ENCODE data around the gene ZBTB46.

ZBTB46 gene

DNA sequence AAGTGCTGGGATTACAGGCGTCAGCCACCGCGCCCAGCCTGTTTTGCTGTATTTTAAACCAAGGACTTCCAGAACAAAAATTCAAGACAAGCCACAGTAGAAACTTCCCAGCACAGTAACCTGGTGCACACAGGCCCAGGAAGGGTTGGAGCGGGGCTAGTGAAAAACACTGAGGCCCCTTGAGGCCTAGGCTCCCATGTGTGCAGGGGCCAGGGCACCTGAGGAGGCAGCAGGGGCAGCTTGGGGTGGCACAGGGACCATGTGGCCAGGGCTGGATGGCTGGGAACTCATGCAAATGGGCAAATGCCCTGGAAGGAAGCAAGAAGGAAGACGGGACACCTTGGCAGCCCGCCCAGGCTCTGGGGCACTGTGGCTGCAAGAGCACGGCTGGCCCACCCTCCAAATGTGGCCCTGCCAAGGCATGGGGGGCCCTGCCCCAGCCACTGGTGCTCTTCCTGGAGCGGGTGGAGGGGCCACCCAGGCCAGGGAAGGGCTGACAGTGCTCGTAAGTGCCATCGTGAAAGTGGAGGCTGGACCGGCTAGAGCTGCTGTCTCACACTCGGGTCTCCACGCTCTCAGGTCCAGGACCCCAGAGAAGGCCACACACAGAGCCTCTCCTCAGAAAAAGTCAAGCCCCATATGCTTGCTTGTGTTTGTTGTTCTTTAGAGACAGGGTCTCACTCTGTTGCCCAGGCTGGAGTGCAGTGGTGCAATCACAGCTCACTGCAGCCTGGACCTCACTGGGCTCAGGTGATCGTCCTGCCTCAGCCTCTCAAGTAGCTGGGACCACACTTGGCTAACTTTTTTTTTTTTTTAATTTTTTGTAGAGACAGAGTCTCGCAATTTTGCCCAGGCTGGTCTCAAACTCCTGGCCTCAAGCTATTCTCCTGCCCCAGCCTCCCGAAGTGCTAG, 81.2 kb downstream of the ZBTB46 start:
- H3K4me1 ChIP-seq (ENCODE audit: control insufficient read depth, insufficient read depth, low read length) = no peaks in the 10 kb centered on the region
- TF ChIP-seq, protein P1, sequence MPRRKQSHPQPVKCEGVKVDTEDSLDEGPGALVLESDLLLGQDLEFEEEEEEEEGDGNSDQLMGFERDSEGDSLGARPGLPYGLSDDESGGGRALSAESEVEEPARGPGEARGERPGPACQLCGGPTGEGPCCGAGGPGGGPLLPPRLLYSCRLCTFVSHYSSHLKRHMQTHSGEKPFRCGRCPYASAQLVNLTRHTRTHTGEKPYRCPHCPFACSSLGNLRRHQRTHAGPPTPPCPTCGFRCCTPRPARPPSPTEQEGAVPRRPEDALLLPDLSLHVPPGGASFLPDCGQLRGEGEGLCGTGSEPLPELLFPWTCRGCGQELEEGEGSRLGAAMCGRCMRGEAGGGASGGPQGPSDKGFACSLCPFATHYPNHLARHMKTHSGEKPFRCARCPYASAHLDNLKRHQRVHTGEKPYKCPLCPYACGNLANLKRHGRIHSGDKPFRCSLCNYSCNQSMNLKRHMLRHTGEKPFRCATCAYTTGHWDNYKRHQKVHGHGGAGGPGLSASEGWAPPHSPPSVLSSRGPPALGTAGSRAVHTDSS (tag by site-specific recombination; IDR thresholded peaks at IDR 0.05) = no peak
- TF ChIP-seq ZNF548 (tag by site-specific recombination; IDR thresholded peaks at IDR 0.05) = no peak
- peak; percentile 77 for TF ChIP-seq ZNF121 (tag by site-specific recombination; IDR thresholded peaks at IDR 0.05)
- 0 out of 2 replicates have a peak, but pooled peaks have one; percentile 33 for TF ChIP-seq GLIS2 (tag by site-specific recombination; IDR thresholded peaks at IDR 0.05)
- no peak for TF ChIP-seq KLF10 (tag by site-specific recombination; IDR thresholded peaks at IDR 0.05)

DNA sequence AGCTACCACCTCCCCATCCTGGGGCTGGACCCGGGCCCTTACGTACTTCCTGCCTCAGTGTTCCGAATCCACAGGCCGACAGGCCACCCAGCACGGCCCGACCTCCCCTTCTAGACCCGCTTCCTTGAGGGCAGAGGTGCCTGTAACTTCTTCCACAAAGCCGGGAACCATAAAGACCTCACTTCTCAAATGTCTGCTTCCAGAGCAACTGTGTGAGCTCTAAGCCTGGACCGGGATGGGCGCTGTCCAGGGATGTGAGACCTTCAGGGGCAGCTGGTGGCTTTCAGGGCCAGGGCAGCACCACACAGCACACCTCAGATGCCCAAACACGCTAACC, 82.2 kb downstream of the ZBTB46 start:
- Histone ChIP-seq H3K27ac (ENCODE audit: extremely low read depth, low read depth, low read length) (no peak overlapping the region), H3K9me3 (ENCODE audit: control insufficient read depth, insufficient read depth, low read depth, low read length) (no peaks in the 10 kb centered on the region), H3K4me1 (ENCODE audit: control insufficient read depth, insufficient read depth, low read length) (no peaks in the 10 kb centered on the region), H3K4me3 (ENCODE audit: low read depth, low read length) (no peak overlapping the region), H3K36me3 (ENCODE audit: control insufficient read depth in 2 of 2, insufficient read depth in 1 of 2, low read length in 2 of 2) (peaks cover 0 to 2% of the 10 kb centered on the region in 2 experiments; a peak in 1 of 3 replicates)
- ChIA-PET CTCF (no interaction called here), POLR2A (interaction anchor here (0.8 kb wide), 1 partner anchor 41 kb away, joined by 3 read pairs; the partner anchor contains the start of genes ARFRP1 and ZGPAT)
- TF ChIP-seq, protein P2, sequence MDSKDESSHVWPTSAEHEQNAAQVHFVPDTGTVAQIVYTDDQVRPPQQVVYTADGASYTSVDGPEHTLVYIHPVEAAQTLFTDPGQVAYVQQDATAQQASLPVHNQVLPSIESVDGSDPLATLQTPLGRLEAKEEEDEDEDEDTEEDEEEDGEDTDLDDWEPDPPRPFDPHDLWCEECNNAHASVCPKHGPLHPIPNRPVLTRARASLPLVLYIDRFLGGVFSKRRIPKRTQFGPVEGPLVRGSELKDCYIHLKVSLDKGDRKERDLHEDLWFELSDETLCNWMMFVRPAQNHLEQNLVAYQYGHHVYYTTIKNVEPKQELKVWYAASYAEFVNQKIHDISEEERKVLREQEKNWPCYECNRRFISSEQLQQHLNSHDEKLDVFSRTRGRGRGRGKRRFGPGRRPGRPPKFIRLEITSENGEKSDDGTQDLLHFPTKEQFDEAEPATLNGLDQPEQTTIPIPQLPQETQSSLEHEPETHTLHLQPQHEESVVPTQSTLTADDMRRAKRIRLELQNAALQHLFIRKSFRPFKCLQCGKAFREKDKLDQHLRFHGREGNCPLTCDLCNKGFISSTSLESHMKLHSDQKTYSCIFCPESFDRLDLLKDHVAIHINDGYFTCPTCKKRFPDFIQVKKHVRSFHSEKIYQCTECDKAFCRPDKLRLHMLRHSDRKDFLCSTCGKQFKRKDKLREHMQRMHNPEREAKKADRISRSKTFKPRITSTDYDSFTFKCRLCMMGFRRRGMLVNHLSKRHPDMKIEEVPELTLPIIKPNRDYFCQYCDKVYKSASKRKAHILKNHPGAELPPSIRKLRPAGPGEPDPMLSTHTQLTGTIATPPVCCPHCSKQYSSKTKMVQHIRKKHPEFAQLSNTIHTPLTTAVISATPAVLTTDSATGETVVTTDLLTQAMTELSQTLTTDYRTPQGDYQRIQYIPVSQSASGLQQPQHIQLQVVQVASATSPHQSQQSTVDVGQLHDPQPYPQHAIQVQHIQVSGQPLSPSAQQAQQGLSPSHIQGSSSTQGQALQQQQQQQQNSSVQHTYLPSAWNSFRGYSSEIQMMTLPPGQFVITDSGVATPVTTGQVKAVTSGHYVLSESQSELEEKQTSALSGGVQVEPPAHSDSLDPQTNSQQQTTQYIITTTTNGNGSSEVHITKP (tag by site-specific recombination; IDR thresholded peaks at IDR 0.05) = no peak
- TF ChIP-seq WT1 (tag by site-specific recombination; IDR thresholded peaks at IDR 0.05) (no peak), ZNF23 (tag by site-specific recombination; IDR thresholded peaks at IDR 0.05; ENCODE audit: borderline replicate concordance) (no peak), OVOL3 (tag by site-specific recombination; IDR thresholded peaks at IDR 0.05) (no peak), OSR2 (tag by site-specific recombination; IDR thresholded peaks at IDR 0.05) (no peak), ZNF664 (tag by site-specific recombination; IDR thresholded peaks at IDR 0.05) (no peak), IKZF3 (tag by site-specific recombination; IDR thresholded peaks at IDR 0.05) (no peak), GLIS2 (tag by site-specific recombination; IDR thresholded peaks at IDR 0.05) (no peak), SCRT1 (tag by site-specific recombination; IDR thresholded peaks at IDR 0.05; ENCODE audit: borderline replicate concordance) (no peak), ZNF354C (tag by site-specific recombination; IDR thresholded peaks at IDR 0.05; ENCODE audit: borderline replicate concordance, low read depth) (no peak), ZNF610 (tag by site-specific recombination; IDR thresholded peaks at IDR 0.05; ENCODE audit: borderline replicate concordance) (no peak), MYNN (tag by site-specific recombination; IDR thresholded peaks at IDR 0.05; ENCODE audit: borderline replicate concordance) (no peak), ZNF548 (tag by site-specific recombination; IDR thresholded peaks at IDR 0.05) (no peak), ZNF266 (tag by site-specific recombination; IDR thresholded peaks at IDR 0.05; ENCODE audit: low read depth) (no peak), ZBTB1 (tag by site-specific recombination; IDR thresholded peaks at IDR 0.05) (no peak)
- TF ChIP-seq, protein P3, sequence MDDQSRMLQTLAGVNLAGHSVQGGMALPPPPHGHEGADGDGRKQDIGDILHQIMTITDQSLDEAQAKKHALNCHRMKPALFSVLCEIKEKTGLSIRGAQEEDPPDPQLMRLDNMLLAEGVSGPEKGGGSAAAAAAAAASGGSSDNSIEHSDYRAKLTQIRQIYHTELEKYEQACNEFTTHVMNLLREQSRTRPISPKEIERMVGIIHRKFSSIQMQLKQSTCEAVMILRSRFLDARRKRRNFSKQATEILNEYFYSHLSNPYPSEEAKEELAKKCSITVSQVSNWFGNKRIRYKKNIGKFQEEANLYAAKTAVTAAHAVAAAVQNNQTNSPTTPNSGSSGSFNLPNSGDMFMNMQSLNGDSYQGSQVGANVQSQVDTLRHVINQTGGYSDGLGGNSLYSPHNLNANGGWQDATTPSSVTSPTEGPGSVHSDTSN (CRISPR knock-in tag; IDR thresholded peaks at IDR 0.05) = no peak
- TF ChIP-seq, protein P4, sequence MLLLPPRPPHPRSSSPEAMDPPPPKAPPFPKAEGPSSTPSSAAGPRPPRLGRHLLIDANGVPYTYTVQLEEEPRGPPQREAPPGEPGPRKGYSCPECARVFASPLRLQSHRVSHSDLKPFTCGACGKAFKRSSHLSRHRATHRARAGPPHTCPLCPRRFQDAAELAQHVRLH (tag by site-specific recombination; IDR thresholded peaks at IDR 0.05) = no peak
- TF ChIP-seq, protein P5, sequence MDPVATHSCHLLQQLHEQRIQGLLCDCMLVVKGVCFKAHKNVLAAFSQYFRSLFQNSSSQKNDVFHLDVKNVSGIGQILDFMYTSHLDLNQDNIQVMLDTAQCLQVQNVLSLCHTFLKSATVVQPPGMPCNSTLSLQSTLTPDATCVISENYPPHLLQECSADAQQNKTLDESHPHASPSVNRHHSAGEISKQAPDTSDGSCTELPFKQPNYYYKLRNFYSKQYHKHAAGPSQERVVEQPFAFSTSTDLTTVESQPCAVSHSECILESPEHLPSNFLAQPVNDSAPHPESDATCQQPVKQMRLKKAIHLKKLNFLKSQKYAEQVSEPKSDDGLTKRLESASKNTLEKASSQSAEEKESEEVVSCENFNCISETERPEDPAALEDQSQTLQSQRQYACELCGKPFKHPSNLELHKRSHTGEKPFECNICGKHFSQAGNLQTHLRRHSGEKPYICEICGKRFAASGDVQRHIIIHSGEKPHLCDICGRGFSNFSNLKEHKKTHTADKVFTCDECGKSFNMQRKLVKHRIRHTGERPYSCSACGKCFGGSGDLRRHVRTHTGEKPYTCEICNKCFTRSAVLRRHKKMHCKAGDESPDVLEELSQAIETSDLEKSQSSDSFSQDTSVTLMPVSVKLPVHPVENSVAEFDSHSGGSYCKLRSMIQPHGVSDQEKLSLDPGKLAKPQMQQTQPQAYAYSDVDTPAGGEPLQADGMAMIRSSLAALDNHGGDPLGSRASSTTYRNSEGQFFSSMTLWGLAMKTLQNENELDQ (tag by site-specific recombination; IDR thresholded peaks at IDR 0.05; ENCODE audit: low read depth) = no peak
- TF ChIP-seq, protein P6, sequence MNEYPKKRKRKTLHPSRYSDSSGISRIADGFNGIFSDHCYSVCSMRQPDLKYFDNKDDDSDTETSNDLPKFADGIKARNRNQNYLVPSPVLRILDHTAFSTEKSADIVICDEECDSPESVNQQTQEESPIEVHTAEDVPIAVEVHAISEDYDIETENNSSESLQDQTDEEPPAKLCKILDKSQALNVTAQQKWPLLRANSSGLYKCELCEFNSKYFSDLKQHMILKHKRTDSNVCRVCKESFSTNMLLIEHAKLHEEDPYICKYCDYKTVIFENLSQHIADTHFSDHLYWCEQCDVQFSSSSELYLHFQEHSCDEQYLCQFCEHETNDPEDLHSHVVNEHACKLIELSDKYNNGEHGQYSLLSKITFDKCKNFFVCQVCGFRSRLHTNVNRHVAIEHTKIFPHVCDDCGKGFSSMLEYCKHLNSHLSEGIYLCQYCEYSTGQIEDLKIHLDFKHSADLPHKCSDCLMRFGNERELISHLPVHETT (tag by site-specific recombination; IDR thresholded peaks at IDR 0.05) = no peak

More for the DNA sequence above, 81.2 kb downstream of the ZBTB46 start:
- no peak overlapping the region for H3K27ac ChIP-seq (ENCODE audit: extremely low read depth, low read depth, low read length)
- no peaks in the 10 kb centered on the region for H3K36me3 ChIP-seq (ENCODE audit: control insufficient read depth in 2 of 2, insufficient read depth in 1 of 2, low read length in 2 of 2)
- POLR2A ChIA-PET = interaction anchor here (0.8 to 1.3 kb wide), 2 partner anchors 9 to 42 kb away, joined by 5 to 6 read pairs; partner anchors contain the start of genes ARFRP1 and ZGPAT
- CTCF ChIA-PET = interaction anchor here (0.6 to 0.8 kb wide), 3 partner anchors 198 to 1407 kb away, joined by 3 to 4 read pairs (median 3); no protein-coding TSS in a partner anchor
- no peak overlapping the region for H3K4me3 ChIP-seq (ENCODE audit: low read depth, low read length)
- H3K9me3 ChIP-seq (ENCODE audit: control insufficient read depth, insufficient read depth, low read depth, low read length) = no peaks in the 10 kb centered on the region
